ENCODE results near the gene GJB5.
"Not testable (repeated sequence)": the region's sequence is repeated elsewhere in the genome, so short reads cannot be mapped to it uniquely, and the experiment has no call there.

The GJB5 gene

DNA sequence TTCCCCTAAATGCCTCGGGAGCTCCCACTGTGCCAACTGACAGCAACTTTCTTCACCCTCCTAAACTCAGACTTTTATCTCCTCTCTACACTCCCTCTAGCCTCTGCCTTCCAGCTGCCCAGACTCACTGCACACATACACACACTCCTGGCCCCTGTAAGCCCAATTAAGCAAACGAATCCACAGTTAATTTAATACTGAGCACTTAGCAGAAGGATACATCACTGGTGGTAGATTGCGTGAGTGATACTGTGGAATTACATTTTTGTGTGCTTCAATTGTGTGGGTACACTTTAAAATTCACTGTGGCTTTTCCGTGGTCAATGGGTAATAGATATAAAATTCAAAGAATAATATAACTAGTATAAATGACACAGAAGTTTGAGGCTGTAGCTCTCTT is 33.6 kb upstream of the GJB5 start:
- TF ChIP-seq, protein P1, sequence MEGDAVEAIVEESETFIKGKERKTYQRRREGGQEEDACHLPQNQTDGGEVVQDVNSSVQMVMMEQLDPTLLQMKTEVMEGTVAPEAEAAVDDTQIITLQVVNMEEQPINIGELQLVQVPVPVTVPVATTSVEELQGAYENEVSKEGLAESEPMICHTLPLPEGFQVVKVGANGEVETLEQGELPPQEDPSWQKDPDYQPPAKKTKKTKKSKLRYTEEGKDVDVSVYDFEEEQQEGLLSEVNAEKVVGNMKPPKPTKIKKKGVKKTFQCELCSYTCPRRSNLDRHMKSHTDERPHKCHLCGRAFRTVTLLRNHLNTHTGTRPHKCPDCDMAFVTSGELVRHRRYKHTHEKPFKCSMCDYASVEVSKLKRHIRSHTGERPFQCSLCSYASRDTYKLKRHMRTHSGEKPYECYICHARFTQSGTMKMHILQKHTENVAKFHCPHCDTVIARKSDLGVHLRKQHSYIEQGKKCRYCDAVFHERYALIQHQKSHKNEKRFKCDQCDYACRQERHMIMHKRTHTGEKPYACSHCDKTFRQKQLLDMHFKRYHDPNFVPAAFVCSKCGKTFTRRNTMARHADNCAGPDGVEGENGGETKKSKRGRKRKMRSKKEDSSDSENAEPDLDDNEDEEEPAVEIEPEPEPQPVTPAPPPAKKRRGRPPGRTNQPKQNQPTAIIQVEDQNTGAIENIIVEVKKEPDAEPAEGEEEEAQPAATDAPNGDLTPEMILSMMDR (IDR thresholded peaks at IDR 0.05; ENCODE audit: poor library complexity, severe bottlenecking): no peak
- no peaks in the 10 kb centered on the region for H3K4me1 ChIP-seq (ENCODE audit: insufficient read depth, poor library complexity, severe bottlenecking)
- ATAC-seq (ENCODE audit: low read depth) (no peak), DNase-seq (ENCODE audit: low spot score) (no peak)
- H3K27ac ChIP-seq (ENCODE audit: poor library complexity, severe bottlenecking): no peak overlapping the region
- H3K36me3 ChIP-seq (ENCODE audit: low read depth): no peaks in the 10 kb centered on the region
- peaks cover 3% of the 10 kb centered on the region for H3K27me3 ChIP-seq (ENCODE audit: insufficient read depth, poor library complexity, severe bottlenecking)
- no peak overlapping the region for H3K4me3 ChIP-seq (ENCODE audit: severe bottlenecking)
- H3K9me3 ChIP-seq (ENCODE audit: severe bottlenecking): no peaks in the 10 kb centered on the region

DNA sequence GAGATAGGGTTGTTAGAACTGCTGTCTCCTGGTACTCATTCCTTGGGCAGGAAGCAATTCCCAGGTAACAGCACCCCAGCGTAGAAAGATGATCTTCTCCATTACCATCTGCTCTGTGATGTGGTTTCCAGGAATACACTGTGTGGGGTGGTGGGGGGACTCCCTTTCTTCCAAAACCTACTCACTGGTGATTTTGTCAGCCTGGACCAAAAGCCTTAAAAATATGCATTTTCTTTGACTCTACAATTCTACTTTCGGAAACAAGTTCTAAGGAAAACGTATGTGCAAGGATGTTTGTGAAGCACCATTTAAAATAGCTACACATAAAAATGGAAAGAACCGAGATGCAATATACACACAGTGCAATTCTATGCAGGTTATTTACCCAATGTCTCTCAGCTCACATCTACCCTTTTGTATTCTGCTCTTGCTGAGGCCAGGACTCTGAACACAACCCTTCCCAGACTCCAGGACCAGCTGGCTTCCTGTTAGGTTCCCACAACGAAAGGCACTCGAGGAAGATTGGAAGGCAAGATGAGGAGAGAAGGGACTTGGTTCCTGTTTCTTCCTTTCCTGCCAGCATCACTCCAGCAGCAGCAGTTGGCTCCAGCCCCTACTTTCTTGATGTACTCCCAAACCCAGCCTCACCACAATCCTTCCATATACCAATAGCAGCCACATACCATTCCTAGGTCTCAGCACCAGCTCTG is 33.0 kb upstream of the GJB5 start:
- TF ChIP-seq, protein P1 (IDR thresholded peaks at IDR 0.05; ENCODE audit: poor library complexity, severe bottlenecking): no peak
- Histone ChIP-seq H3K27ac (ENCODE audit: poor library complexity, severe bottlenecking) (no peak overlapping the region), H3K27me3 (ENCODE audit: insufficient read depth, poor library complexity, severe bottlenecking) (peaks cover 3% of the 10 kb centered on the region), H3K9me3 (ENCODE audit: severe bottlenecking) (no peaks in the 10 kb centered on the region), H3K36me3 (ENCODE audit: low read depth) (no peaks in the 10 kb centered on the region), H3K4me3 (ENCODE audit: severe bottlenecking) (no peak overlapping the region), H3K4me1 (ENCODE audit: insufficient read depth, poor library complexity, severe bottlenecking) (no peaks in the 10 kb centered on the region)
- no peak for ATAC-seq (ENCODE audit: low read depth)
- DNase-seq (ENCODE audit: low spot score): no peak

DNA sequence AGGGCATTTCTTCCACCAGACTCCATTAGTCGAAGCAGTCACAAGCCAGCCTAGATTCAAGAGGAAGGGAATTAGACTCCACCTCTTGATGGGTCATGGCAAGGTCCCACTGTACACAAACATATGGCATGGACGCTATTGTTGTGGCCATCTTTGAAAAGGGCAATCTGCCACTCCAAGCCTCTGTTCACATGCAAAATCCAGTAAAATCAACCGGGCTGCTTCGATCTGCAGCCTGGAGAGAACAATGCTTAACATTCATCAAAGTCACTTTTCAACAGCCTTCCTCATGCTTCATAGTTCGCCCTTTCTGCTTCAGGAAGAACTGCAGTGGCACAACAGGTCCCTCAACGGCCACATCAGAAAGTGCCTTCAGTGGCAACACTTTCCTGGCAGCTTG is 28.0 kb upstream of the GJB5 start:
- DNase-seq (ENCODE audit: low spot score): no peak
- no peaks in the 10 kb centered on the region for H3K4me1 ChIP-seq (ENCODE audit: insufficient read depth, poor library complexity, severe bottlenecking)
- H3K36me3 ChIP-seq (ENCODE audit: low read depth): no peaks in the 10 kb centered on the region
- no peak overlapping the region for H3K4me3 ChIP-seq (ENCODE audit: severe bottlenecking)
- TF ChIP-seq, protein P1 (IDR thresholded peaks at IDR 0.05; ENCODE audit: poor library complexity, severe bottlenecking): no peak
- no peak overlapping the region for H3K27ac ChIP-seq (ENCODE audit: poor library complexity, severe bottlenecking)
- no peak for ATAC-seq (ENCODE audit: low read depth)
- peaks cover 3% of the 10 kb centered on the region for H3K27me3 ChIP-seq (ENCODE audit: insufficient read depth, poor library complexity, severe bottlenecking)
- H3K9me3 ChIP-seq (ENCODE audit: severe bottlenecking): no peaks in the 10 kb centered on the region

DNA sequence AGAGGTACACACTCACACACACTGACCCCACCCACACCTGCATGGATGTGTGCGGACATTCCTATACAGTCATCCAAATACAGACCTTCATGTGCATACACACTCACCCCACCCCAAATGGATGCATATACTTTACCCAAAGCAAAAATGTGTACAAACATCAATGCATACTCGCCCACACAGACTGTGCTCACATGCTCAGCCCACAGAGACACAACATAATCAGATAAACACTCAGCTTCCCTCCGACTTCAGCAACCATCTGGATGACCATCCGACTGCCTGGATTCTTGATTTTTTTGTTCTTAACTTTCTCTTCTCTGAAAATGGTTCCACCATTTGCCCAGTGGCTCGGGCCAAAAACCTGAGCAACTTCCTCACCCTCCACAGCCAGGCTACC is 24.4 kb upstream of the GJB5 start:
- Histone ChIP-seq H3K36me3 (ENCODE audit: low read depth) (no peaks in the 10 kb centered on the region), H3K27me3 (ENCODE audit: insufficient read depth, poor library complexity, severe bottlenecking) (no peaks in the 10 kb centered on the region), H3K27ac (ENCODE audit: poor library complexity, severe bottlenecking) (no peak overlapping the region), H3K4me3 (ENCODE audit: severe bottlenecking) (no peak overlapping the region), H3K4me1 (ENCODE audit: insufficient read depth, poor library complexity, severe bottlenecking) (no peaks in the 10 kb centered on the region), H3K9me3 (ENCODE audit: severe bottlenecking) (no peaks in the 10 kb centered on the region)
- TF ChIP-seq, protein P1 (IDR thresholded peaks at IDR 0.05; ENCODE audit: poor library complexity, severe bottlenecking): no peak
- ATAC-seq (ENCODE audit: low read depth) (no peak), DNase-seq (ENCODE audit: low spot score) (no peak)

DNA sequence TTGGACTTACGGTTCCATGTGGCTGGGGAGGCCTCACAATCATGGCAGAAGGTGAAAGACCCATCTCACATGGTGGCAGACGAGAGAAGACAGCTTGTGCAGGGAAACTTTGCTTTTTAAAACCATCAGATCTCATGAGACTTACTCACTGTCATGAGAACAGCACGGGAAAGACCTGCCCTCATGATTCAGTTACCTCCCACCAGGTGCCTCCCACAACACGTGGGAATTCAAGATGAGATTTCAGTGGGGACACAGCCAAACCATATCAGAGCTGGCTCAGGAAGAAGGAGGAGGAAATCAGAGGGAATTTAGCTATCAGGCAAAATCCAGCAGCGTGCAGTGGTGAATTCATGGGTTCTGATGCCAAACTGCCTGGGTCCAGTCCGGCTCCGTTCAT is 22.0 kb upstream of the GJB5 start:
- not testable (repeated sequence) for H3K27ac ChIP-seq (ENCODE audit: poor library complexity, severe bottlenecking); H3K4me3 ChIP-seq (ENCODE audit: severe bottlenecking); DNase-seq (ENCODE audit: low spot score); H3K4me1 ChIP-seq (ENCODE audit: insufficient read depth, poor library complexity, severe bottlenecking); H3K9me3 ChIP-seq (ENCODE audit: severe bottlenecking); H3K27me3 ChIP-seq (ENCODE audit: insufficient read depth, poor library complexity, severe bottlenecking); ATAC-seq (ENCODE audit: low read depth); H3K36me3 ChIP-seq (ENCODE audit: low read depth)
